KMS-11 (cell line): ENCODE measurements around the gene RAB37.

ENCODE experiments used
- H2AFZ ChIP-seq: fragments of 200-600 bp; sonication (generic); 2 replicates; pipeline ENCODE4 v1.6.1; 2016; ENCODE audit warnings: antibody characterized with exemption, mixed run types, low read depth
- H3K27ac ChIP-seq: fragments of 200-600 bp; sonication (generic); 2 replicates; pipeline ENCODE4 v1.6.1; 2016; ENCODE audit warnings: mild to moderate bottlenecking, mixed run types
- H3K27me3 ChIP-seq: fragments of 200-600 bp; sonication (generic); 2 replicates; pipeline ENCODE4 v1.6.1; 2017; ENCODE audit warnings: mild to moderate bottlenecking, low read depth, mixed run types, moderate library complexity; ENCODE audit not compliant: insufficient read depth
- H3K36me3 ChIP-seq: fragments of 200-600 bp; sonication (generic); 2 replicates; pipeline ENCODE4 v1.6.1; 2017; ENCODE audit warnings: mild to moderate bottlenecking, mixed run types; ENCODE audit not compliant: insufficient read depth
- H3K4me1 ChIP-seq: fragments of 200-600 bp; sonication (generic); 2 replicates; pipeline ENCODE4 v1.6.1; 2016; ENCODE audit warnings: mild to moderate bottlenecking, low read depth, mixed run types; ENCODE audit not compliant: poor library complexity, severe bottlenecking
- H3K4me2 ChIP-seq: fragments of 200-600 bp; sonication (generic); 2 replicates; pipeline ENCODE4 v1.7.0; 2016; ENCODE audit warnings: mild to moderate bottlenecking, mixed run types
- H3K4me3 ChIP-seq: fragments of 200-600 bp; sonication (generic); IDR thresholded peaks from 2 replicates; pipeline ENCODE4 v1.6.1; 2017; ENCODE audit warnings: low read depth, low read length, mixed read lengths; ENCODE audit not compliant: insufficient read depth
- H3K79me2 ChIP-seq: fragments of 200-600 bp; sonication (generic); 2 replicates; pipeline ENCODE4 v1.6.1; 2016; ENCODE audit warnings: low read depth, mixed run types; ENCODE audit not compliant: insufficient read depth
- H3K9ac ChIP-seq: fragments of 200-600 bp; sonication (generic); 2 replicates; pipeline ENCODE4 v1.6.1; 2016; ENCODE audit warnings: mild to moderate bottlenecking, mixed run types
- H4K20me1 ChIP-seq: fragments of 200-600 bp; sonication (generic); 2 replicates; pipeline ENCODE4 v1.6.1; 2016; ENCODE audit warnings: mild to moderate bottlenecking, mixed run types; ENCODE audit not compliant: insufficient read depth
- TF ChIP-seq, protein P1 (sequence below): fragments of 200-600 bp; sonication (generic); conservative IDR thresholded peaks from 2 replicates; pipeline ENCODE4 v1.6.1; 2017; ENCODE audit warnings: low read depth, mild to moderate bottlenecking, antibody characterized with exemption, low read length, moderate library complexity, mixed read lengths

Gene RAB37

DNA sequence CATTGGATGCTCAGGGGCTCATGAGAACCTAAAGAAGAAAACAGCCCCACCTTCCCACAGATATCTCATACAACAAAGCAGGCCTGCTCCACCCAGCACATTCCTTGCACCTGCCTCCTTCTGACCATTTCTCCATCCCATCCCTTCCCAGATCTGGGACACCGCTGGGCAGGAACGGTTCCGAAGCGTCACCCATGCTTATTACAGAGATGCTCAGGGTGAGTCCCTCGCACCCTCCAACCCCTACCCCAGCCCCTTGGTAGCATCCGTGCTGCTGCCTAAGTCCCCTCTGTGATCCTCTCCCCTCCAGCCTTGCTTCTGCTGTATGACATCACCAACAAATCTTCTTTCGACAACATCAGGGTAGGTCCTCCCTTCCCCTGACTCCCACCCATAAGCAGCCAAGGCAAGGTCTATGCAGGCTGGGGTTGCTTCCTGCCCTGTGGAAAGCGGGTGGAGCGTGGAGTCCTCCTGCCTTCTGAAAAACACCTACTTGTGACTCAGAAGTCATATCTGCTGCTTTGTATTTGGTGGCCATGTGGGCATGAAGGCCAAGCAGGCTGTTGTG lies 6.0 kb downstream of the RAB37 start:
- Histone ChIP-seq H3K36me3 (no peaks in the 10 kb centered on the region), H3K27me3 (no peaks in the 10 kb centered on the region), H2AFZ (no peak overlapping the region), H3K4me3 (no peak overlapping the region), H3K4me2 (peak overlapping the region; percentile 59; the same call in 1 of the 2 replicates), H4K20me1 (no peaks in the 10 kb centered on the region), H3K4me1 (peaks cover 71% of the 10 kb centered on the region), H3K27ac (peak overlapping the region; percentile 55; the same call in 1 of the 2 replicates), H3K9ac (no peak overlapping the region), H3K79me2 (no peaks in the 10 kb centered on the region)
- TF ChIP-seq, protein P1, sequence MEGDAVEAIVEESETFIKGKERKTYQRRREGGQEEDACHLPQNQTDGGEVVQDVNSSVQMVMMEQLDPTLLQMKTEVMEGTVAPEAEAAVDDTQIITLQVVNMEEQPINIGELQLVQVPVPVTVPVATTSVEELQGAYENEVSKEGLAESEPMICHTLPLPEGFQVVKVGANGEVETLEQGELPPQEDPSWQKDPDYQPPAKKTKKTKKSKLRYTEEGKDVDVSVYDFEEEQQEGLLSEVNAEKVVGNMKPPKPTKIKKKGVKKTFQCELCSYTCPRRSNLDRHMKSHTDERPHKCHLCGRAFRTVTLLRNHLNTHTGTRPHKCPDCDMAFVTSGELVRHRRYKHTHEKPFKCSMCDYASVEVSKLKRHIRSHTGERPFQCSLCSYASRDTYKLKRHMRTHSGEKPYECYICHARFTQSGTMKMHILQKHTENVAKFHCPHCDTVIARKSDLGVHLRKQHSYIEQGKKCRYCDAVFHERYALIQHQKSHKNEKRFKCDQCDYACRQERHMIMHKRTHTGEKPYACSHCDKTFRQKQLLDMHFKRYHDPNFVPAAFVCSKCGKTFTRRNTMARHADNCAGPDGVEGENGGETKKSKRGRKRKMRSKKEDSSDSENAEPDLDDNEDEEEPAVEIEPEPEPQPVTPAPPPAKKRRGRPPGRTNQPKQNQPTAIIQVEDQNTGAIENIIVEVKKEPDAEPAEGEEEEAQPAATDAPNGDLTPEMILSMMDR = no peak

DNA sequence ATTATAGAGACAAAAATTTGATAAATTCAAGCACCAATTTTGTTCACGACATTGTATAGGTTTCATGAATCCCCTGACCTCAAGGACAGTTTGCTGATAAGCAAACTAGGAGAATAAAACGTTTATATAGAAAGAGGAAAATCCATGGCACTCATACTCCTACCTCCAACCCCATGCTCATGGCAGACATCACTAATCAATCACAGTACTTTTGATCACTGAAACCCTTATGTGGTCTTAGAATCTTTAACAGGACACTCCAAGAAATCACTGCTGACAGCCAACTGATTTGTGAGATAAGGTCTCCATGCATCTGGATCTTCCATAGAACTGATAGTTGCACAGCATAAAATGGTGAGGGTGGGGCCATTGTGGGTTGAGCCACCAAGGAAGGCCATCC lies 6.7 kb downstream of the RAB37 start:
- TF ChIP-seq, protein P1 = no peak
- Histone ChIP-seq H3K4me2 (no peak overlapping the region; the same call in 1 of the 2 replicates), H2AFZ (no peak overlapping the region), H3K27ac (no peak overlapping the region), H3K36me3 (no peaks in the 10 kb centered on the region), H3K4me1 (peaks cover 64% of the 10 kb centered on the region), H3K27me3 (no peaks in the 10 kb centered on the region), H3K4me3 (no peak overlapping the region), H3K79me2 (peaks cover 3% of the 10 kb centered on the region), H3K9ac (no peak overlapping the region), H4K20me1 (no peaks in the 10 kb centered on the region; the same call in 1 of the 2 replicates)

DNA sequence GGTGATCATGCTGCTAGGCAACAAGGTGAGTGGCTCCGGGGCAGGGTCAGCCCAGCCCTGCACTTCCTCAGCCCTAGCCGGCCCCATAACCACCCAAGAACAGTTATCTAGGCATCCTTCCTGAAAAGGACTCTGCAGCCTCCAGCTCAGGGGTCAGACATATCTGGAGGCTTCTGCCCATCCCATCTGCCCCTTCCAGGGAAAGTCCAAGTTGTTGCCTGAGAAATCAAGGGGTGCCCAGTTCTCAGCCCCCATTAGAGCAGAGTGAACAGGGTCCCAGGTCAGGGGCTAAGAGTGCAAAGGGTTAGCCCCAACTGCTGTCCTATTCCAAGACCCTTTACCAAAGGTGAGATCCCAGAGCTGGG lies 7.3 kb downstream of the RAB37 start:
- Histone ChIP-seq H3K4me1 (peaks cover 58% of the 10 kb centered on the region), H3K4me2 (no peak overlapping the region), H3K4me3 (no peak overlapping the region), H4K20me1 (peaks cover under 1% of the 10 kb centered on the region; the same call in 1 of the 2 replicates), H3K36me3 (no peaks in the 10 kb centered on the region), H3K27me3 (no peaks in the 10 kb centered on the region), H3K9ac (no peak overlapping the region), H3K27ac (no peak overlapping the region), H3K79me2 (peaks cover 9% of the 10 kb centered on the region), H2AFZ (no peak overlapping the region)
- TF ChIP-seq, protein P1 = no peak

DNA sequence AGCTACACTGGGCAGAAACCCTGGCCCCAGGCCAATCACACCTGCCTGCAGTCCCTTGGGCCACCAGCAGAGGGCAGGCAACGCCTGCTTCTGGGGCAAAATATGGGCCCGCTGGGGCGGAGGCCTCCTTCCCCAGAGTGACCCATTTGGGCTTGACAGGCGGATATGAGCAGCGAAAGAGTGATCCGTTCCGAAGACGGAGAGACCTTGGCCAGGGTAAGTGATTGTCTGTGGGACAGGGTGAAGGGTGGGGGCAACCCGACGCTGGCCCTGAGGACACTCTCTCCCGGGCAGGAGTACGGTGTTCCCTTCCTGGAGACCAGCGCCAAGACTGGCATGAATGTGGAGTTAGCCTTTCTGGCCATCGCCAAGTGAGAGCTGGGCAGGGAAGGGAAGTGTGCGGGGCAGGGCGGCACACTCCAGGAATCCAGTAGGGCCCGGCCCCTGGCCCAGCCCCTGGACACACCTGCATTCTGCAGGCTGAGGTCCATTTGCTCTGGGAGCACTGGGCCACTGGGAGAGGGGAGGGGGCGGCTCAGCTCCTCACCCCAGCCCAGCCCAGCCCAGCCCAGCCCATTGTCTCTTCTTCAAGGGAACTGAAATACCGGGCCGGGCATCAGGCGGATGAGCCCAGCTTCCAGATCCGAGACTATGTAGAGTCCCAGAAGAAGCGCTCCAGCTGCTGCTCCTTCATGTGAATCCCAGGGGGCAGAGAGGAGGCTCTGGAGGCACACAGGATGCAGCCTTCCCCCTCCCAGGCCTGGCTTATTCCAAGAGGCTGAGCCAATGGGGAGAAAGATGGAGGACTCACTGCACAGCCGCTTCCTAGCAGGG lies 7.9 kb downstream of the RAB37 start:
- H3K4me3 ChIP-seq = no peak overlapping the region
- H3K4me2 ChIP-seq = peak overlapping the region; percentile 52; the same call in 1 of the 2 replicates
- no peak overlapping the region for H3K9ac ChIP-seq
- no peaks in the 10 kb centered on the region for H3K27me3 ChIP-seq
- no peak overlapping the region for H3K27ac ChIP-seq
- H3K4me1 ChIP-seq = peaks cover 55% of the 10 kb centered on the region
- peaks cover 6% of the 10 kb centered on the region for H4K20me1 ChIP-seq
- TF ChIP-seq, protein P1 = peak; percentile 99
- peak overlapping the region; percentile 61; the same call in 1 of the 2 replicates for H2AFZ ChIP-seq
- H3K79me2 ChIP-seq = peaks cover 15% of the 10 kb centered on the region
- no peaks in the 10 kb centered on the region for H3K36me3 ChIP-seq
